Right renal cortex interstitium (tissue), 3 donors: Measurements from ENCODE around the gene RHD. TPM values are rescaled to one million over a fixed set of nuclear protein-coding genes. Genes with fewer than 3 reads are reported as not detected.
"Not testable (repeated sequence)": the region's sequence is repeated elsewhere in the genome, so short reads cannot be mapped to it uniquely, and the experiment has no call there.

Experiments used
- DNase-seq, 3 donors: peaks; one replicate each; pipeline ENCODE4 v3.0.0-alpha.2; 2013; ENCODE audit warnings: low read depth in 3 of 3, low spot score in 2 of 3
- polyA plus RNA-seq, 3 donors: library from polyadenylated mRNA; unstranded; fragments of 120-200 nt; gene quantifications; one replicate each; pipeline ENCODE4 v1.2.1, GENCODE V29; 2013; ENCODE audit not compliant: insufficient read length in 3 of 3

The RHD gene
- polyA plus RNA-seq, 3 donors: 0.56 to 1.6 (median 1.1) TPM

- not testable (repeated sequence) for DNase-seq
Measured at GRCh38 chr1:25296501-25296900, 24.2 kb downstream of the RHD start.

DNA sequence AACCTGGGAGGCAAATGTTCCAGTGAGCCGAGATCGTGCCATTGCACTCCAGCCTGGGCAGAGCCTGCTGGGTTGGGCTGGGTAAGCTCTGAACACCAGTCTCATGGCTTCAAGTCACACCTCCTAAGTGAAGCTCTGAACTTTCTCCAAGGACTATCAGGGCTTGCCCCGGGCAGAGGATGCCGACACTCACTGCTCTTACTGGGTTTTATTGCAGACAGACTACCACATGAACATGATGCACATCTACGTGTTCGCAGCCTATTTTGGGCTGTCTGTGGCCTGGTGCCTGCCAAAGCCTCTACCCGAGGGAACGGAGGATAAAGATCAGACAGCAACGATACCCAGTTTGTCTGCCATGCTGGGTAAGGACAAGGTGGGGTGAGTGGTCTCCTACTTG lies 28.4 kb downstream of the RHD start:
- DNase-seq: not testable (repeated sequence)

GRCh38 chr1:25302330-25302729 lies 30.0 kb downstream of the RHD start:
- not testable (repeated sequence) for DNase-seq

DNA sequence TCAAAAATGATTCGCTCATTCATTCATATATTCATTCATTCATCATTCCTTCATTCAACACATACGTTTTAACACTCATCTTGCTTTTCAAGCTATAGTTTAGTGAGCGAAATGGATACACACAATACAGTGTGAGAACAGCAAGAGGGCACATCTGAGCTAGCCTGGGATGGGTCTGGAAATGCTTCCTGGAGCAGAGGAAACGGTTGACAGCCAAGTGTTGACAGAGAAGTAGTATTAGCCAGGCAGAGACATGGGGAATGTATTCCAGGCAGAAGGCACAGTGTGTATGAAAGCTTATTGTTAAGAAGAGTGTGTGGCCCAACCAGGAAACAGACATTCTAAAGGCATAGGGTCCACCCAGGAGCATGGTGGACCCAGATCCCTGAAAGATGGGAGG lies 32.6 kb downstream of the RHD start:
- DNase-seq: not testable (repeated sequence)

DNA sequence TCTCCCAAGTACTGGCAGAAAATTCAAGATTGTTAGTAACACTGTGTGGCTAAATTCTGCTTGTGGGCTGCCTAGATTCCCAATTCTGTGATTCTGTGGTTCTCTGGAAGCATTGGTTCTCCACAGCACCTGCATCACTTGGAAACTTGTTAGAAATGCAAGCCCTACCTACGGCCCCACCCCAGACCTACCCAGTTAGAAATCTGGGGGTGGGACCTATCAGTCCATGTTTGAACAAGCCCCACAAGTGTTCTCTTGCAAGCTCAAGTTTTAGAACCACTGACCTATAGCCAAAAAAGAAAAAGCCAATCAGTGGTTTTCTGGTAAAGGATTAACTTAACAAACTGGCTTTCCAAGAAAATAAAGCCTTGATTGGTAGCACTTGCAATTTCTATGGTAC lies 35.9 kb downstream of the RHD start:
- not testable (repeated sequence) for DNase-seq

GRCh38 chr1:25309085-25309484 lies 36.8 kb downstream of the RHD start:
- not testable (repeated sequence) for DNase-seq

DNA sequence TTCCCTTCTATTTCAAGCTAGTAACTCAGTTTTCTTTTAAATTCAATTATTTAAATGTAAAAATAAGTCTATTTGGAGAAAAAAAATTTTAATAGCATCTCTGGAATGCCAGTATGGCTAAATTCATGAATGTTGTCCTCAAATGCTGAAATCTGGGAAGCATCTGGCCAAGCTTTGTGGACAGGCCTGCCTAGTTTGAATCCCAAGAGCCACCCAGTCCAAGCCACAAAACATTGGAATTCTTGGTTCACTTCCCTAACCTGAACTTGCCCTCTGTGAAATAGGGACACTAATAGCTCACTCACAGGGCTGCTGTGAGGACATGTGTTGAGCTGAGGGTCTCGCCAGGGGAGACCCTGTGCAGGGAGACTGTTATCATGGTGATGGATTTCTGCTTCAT lies 37.2 kb downstream of the RHD start:
- not testable (repeated sequence) for DNase-seq

GRCh38 chr1:25312806-25313470 lies 40.6 kb downstream of the RHD start:
- not testable (repeated sequence) for DNase-seq

DNA sequence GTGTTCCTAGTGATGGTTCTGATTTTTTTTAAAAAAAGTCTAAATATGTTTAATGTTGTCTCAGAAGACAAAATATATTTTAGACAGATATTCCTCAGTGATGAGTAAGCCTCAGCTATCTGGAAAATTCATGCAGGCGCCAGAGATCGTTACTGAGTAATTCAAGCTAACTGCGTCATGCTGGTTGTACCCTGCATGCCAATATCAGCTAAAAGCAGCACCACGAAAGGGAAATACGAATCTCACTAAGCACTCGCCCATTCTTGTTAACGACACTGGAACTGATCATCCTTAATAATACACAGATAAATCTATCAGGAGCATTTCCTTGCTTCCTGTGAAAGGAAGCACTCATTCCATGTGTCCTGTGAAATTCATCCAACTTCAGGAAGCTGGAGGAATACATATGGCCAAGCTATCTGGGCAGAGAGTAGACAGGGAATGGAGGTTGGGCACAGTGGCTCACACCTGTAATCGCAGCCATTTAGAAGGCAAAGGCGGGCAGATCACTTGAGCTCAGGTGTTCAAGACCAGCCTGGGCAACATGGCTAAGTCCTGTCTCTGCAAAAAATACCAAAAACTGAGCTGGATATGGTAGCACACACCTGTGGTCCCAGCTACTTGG lies 48.1 kb downstream of the RHD start:
- not testable (repeated sequence) for DNase-seq

DNA sequence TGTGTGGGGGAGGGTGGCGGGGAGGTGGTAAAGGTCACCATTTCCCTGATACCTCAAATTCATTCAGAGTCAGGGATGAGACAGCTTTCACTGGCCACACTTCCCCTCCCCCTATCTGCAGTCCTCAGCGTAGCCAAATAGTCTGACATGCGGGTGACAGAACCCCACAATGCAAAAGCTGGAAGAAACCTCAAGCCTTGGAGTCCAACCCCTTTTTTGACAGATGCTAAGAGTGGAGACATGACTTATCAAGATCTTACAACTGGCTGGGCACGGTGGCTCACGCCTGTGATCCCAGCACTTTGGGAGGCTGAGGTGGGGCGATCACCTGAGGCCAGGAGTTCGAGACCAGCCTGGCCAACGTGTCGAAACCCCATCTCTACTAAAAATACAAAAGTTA lies 49.8 kb downstream of the RHD start:
- not testable (repeated sequence) for DNase-seq

GRCh38 chr1:25324407-25324806 lies 52.1 kb downstream of the RHD start:
- not testable (repeated sequence) for DNase-seq

DNA sequence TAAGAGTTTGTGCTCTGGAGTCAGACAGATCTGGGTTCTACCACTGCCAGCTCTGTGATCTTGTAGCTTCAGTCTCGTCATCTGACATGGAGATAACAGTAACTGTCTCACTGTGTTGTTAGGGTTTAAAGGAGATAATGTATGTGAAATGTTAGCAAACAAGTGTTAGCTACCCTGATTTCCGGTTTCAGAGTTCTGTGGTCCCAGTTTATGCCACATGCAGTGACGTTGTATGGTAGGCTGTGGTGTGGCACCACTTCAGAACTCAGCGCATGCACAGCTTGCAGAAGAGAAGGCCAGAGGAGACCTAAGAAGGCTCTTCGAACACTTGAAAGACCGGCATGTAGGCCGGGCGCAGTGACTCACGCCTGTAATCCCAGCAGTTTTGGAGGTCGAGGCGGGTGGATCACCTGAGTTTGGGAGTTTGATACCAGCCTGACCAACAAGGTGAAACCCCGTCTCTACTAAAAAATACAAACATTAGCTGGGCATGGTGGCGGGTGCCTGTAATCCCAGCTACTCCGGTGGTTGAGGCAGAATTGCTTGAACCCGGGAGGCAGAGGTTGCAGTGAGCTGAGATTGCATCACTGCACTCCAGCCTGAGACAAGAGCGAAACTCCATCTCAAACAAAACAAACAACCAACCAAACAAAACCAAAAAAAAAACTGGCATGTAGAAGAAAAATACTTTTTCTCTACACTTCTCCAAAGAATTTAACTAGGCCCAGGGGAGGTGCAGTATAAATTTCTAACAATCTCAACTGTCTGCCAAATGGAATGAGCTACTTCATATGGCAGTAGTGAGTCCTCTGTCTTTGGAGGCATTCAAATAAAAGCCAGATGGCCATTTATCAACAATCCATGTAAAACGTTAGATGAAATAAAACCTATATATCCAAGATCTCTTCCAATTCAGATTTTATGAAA lies 55.8 kb downstream of the RHD start:
- DNase-seq: not testable (repeated sequence)

DNA sequence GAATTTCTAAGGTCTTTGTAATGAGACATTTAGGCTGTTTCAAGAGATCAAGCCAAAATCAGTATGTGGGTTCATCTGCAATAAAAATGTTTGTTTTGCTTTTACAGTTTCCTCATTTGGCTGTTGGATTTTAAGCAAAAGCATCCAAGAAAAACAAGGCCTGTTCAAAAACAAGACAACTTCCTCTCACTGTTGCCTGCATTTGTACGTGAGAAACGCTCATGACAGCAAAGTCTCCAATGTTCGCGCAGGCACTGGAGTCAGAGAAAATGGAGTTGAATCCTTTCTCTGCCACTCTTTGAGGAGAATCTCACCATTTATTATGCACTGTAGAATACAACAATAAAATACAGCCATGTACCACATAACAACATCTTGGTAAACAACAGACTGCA lies 56.5 kb downstream of the RHD start:
- DNase-seq: not testable (repeated sequence)

DNA sequence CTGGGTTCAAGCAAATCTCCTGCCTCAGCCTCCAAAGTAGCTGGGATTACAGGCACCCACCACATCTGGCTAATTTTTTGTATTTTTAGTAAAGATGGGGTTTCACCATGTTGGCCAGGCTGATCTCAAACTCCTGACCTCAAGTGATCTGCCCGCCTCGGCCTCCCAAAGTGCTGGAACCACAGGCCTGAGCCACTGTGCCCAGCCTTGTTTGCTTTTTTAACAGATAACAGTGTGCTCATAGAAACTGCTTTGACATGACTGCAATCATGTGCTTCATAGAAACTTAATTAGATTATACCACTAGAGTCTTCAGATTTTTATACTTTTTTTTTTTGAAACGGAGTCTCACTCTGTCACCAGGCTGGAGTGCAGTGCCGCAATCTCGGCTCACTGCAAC lies 57.0 kb downstream of the RHD start:
- DNase-seq: not testable (repeated sequence)

DNA sequence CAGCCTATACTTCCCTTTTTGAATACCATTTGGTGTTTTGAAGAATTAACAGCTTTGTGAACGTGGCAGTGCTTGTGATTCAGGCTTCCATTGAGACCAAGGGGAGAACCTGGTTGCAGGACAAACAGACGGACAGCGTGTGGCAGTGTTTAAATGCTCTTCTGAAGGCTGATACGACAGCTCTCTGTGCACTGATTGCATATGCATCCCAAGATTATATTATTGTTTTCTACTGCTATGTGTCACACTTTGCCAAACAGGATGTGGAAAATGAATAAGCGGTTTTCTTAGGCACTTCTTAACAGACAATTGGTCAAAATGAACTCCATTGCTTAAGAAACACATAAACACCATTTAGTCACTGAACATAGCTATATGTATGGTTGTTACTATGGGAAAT lies 57.6 kb downstream of the RHD start:
- not testable (repeated sequence) for DNase-seq

DNA sequence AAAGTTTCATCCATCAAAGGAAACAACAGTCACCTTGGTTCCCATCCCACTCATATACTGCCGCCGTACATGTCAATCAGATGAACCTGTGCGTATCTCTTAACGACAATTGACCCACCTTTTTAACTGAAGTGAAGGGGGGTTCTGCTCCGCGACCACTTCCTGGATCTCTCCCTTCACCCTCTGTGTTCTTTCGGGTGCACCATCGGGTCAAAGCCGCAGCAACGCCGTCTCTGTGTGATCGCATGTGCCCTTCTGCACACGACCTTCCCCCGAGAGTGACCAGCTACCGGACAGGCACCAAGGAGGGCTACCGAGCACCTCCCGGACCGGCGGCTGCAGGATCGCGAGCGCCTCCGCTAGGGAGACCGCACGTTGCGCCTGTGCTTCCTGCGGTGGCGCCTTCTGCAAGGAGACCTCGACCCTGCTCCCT lies 64.6 kb downstream of the RHD start:
- not testable (repeated sequence) for DNase-seq

DNA sequence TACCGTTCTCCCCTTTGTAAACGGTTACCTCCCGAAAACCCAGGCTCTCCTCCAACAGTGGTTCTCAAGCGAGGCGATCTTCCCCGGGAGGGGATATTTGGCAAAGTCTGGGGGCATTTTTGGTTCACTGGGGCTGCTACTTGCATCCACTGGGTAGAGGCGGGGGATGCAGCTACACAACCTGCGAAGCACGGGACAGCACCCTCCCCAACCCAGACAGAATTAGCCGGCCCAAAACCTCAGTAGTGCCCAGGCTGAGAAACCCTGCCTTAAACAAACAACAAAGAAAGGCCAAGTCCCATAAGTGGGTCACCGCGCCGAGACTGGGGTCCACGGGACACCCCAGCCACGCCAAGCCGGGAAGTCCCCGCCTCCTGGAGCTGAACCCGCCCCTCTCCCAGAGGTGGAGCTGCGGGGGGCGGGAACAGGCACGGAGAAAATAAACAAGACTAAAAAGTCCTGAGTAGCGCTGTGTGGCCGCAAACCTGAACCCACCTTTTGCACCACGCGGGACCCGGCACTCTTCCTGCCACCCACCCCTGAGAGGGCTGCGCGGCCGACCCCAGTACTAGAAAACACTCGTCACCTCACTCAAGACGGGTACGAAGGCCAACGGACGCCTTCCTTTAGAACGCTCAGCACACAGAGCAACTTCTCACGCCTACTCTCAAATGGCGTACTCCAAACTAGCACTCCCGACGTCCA lies 65.3 kb downstream of the RHD start:
- DNase-seq: not testable (repeated sequence)

- peak; percentile 72 to 76 (median 75) for DNase-seq
Measured at GRCh38 chr1:25338188-25338981, 66.1 kb downstream of the RHD start, which contains the start of gene TMEM50A. Gene TMEM50A (plus strand): TSS chr1:25338334. CDS start chr1:25340487, 2,153 bp downstream.

- DNase-seq: no peak
Measured at GRCh38 chr1:25338986-25339385, 66.7 kb downstream of the RHD start.

DNA sequence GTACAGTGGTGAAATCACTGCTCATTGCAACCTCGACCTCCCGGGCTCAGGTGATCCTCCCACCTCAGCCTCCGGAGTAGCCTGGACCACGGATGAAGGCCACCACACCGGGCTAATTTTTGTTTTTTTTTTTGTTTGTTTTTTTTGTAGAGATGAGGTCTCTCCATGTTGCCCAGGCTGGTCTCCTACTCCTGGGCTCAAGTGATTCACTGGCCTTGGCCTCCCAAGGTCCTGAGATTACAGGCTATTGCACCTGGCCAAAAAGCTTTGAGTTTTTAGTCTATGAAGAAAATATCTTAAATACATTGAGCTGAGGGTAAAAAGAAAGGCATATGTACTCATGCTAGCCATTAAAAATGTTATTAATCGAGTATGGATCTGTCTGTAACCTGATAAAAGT lies 69.4 kb downstream of the RHD start:
- no peak for DNase-seq
